ENCODE data around the gene CCIN.

CCIN gene

GRCh38 chr9:36169166-36169565 lies at the start of gene CCIN:
Gene CCIN (plus strand): TSS chr9:36169388. CDS start chr9:36169503, 115 bp downstream.
- TF ChIP-seq, protein P1, sequence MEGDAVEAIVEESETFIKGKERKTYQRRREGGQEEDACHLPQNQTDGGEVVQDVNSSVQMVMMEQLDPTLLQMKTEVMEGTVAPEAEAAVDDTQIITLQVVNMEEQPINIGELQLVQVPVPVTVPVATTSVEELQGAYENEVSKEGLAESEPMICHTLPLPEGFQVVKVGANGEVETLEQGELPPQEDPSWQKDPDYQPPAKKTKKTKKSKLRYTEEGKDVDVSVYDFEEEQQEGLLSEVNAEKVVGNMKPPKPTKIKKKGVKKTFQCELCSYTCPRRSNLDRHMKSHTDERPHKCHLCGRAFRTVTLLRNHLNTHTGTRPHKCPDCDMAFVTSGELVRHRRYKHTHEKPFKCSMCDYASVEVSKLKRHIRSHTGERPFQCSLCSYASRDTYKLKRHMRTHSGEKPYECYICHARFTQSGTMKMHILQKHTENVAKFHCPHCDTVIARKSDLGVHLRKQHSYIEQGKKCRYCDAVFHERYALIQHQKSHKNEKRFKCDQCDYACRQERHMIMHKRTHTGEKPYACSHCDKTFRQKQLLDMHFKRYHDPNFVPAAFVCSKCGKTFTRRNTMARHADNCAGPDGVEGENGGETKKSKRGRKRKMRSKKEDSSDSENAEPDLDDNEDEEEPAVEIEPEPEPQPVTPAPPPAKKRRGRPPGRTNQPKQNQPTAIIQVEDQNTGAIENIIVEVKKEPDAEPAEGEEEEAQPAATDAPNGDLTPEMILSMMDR (IDR thresholded peaks at IDR 0.05) = no peak
- no peak within 1 kb of the TSS for H3K4me3 Mint-ChIP-seq

DNA sequence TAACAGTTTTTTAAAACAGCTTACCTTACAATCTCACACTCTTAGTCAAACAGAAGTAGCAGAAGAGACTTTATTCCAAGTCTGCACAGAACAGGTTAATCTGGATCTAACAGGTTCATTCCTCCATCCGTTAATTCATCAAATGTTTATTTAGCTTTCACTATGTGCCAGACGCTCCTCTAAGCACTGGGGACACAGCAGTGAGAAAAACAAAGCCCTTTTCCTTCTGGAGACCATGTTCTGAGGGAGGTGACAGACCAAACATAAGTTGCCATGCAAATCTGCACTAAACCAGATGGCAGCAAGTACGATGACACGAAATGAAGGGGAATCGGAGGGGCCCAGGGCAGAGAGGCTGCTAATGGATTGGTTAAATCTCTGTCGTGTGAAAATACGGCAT lies 49.7 kb upstream of the CCIN start:
- TF ChIP-seq, protein P1 (IDR thresholded peaks at IDR 0.05) = no peak
- Mint-ChIP-seq H3K4me1 (peaks cover 11% of the 10 kb centered on the region), H3K9me3 (no peaks in the 10 kb centered on the region), H3K27ac (no peak overlapping the region), H3K27me3 (ENCODE audit: low read depth, poor library complexity) (peaks cover 5% of the 10 kb centered on the region), H3K36me3 (ENCODE audit: low read depth) (peaks cover 39% of the 10 kb centered on the region), H3K4me3 (no peak overlapping the region)
- no peak for DNase-seq

More at GRCh38 chr9:36169166-36169565, at the start of gene CCIN:
- Mint-ChIP-seq H3K9me3 (no peaks in the 10 kb centered on the region), H3K4me1 (peaks cover 32% of the 10 kb centered on the region), H3K27ac (no peak within 1 kb of the TSS), H3K36me3 (ENCODE audit: low read depth) (no peaks in the 10 kb centered on the region), H3K27me3 (ENCODE audit: low read depth, poor library complexity) (no peaks in the 10 kb centered on the region)
- no peak for DNase-seq

DNA sequence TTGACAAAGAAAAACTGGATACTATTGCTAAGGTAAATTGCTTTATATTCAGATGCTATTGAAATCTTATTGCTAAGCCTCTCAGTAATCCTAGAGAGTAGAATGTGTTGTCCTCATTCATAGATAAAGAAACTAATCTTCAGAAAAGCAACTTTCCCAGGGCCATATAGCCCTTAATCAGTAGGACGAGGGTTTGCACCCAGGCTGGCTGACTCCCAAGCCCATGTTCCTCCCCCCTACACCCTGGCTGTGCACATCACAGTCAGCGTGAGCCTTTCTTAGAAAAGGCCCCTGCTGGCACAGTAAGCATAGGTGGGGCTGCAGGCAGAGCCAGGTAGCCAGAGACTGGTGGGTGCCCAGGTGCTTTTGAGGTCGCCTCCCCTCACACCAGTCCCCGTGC lies 48.5 kb upstream of the CCIN start:
- peaks cover 39% of the 10 kb centered on the region for H3K36me3 Mint-ChIP-seq (ENCODE audit: low read depth)
- peaks cover 18% of the 10 kb centered on the region for H3K4me1 Mint-ChIP-seq
- TF ChIP-seq, protein P1 (IDR thresholded peaks at IDR 0.05) = no peak
- H3K4me3 Mint-ChIP-seq = no peak overlapping the region
- peaks cover 7% of the 10 kb centered on the region for H3K27me3 Mint-ChIP-seq (ENCODE audit: low read depth, poor library complexity)
- H3K9me3 Mint-ChIP-seq = no peaks in the 10 kb centered on the region
- no peak overlapping the region for H3K27ac Mint-ChIP-seq
- no peak for DNase-seq

DNA sequence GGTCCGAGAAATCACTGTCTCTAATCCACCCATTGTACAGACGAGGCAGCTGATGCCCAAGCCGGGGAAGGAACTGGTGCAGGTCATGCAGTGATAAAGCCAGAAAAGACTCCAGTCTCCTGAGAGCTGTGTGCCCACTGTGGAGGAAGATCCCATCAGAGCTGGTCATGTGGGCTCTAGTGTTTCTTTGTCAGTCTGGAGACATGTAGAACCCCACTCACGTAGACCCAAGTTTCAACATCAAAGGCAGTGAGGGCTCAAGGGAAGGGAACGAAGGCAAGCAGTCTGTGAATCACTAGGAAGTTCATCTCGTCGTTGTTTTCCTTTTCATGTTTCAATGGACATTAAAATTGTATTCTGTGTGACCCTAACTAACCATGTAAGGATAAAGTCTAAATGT lies 47.2 kb upstream of the CCIN start:
- Mint-ChIP-seq H3K4me1 (peaks cover 26% of the 10 kb centered on the region), H3K27me3 (ENCODE audit: low read depth, poor library complexity) (peaks cover 7% of the 10 kb centered on the region), H3K27ac (no peak overlapping the region), H3K4me3 (no peak overlapping the region), H3K36me3 (ENCODE audit: low read depth) (peaks cover 37% of the 10 kb centered on the region), H3K9me3 (no peaks in the 10 kb centered on the region)
- TF ChIP-seq, protein P1 (IDR thresholded peaks at IDR 0.05) = no peak
- no peak for DNase-seq

GRCh38 chr9:36123515-36123914 lies 45.7 kb upstream of the CCIN start:
- H3K4me1 Mint-ChIP-seq = peaks cover 19% of the 10 kb centered on the region
- H3K4me3 Mint-ChIP-seq = no peak overlapping the region
- peaks cover 26% of the 10 kb centered on the region for H3K36me3 Mint-ChIP-seq (ENCODE audit: low read depth)
- H3K27ac Mint-ChIP-seq = no peak overlapping the region
- no peak for DNase-seq
- H3K27me3 Mint-ChIP-seq (ENCODE audit: low read depth, poor library complexity) = peaks cover 6% of the 10 kb centered on the region
- H3K9me3 Mint-ChIP-seq = no peaks in the 10 kb centered on the region
- TF ChIP-seq, protein P1 (IDR thresholded peaks at IDR 0.05) = no peak

DNA sequence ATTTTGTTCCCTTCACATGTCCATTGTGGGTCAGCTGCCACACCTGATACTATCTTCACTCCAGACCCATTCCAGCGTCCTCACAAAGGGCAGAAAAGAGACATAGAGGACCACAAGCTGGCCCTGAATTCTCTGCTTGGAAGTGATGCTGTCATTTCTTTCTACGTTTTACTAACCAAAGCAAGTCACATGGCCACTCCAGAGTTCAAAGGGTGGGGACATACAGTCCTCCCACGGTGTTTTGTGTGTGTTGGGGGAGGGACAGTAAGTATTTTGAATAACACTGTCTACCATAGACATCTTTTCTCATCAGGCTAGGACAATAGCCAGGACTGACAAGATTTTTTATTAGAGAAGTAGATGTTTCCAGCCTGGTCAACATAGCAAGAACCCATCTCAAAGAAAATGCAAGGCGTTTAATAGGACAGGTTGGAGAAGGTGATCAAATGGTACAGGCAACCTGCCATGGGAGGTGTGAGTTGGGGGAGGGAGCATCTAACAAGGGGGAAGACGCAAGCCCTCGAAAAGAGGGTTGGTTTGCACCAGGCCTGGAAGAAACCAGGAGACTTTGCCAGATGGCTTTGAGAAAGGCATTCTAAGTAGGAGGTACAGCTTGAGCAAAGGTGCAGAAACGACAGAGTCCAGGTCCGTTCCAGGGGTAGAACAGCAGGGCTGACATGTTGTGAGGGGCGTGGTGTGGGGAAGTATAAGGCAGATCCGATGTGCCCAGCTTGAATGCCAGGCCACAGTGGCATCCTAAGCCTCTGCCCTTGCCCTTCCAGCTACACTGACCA lies 43.9 kb upstream of the CCIN start:
- DNase-seq = no peak
- Mint-ChIP-seq H3K9me3 (no peaks in the 10 kb centered on the region), H3K36me3 (ENCODE audit: low read depth) (peaks cover 21% of the 10 kb centered on the region), H3K4me1 (peaks cover 15% of the 10 kb centered on the region), H3K27ac (no peak overlapping the region), H3K27me3 (ENCODE audit: low read depth, poor library complexity) (peaks cover 11% of the 10 kb centered on the region), H3K4me3 (no peak overlapping the region)
- TF ChIP-seq, protein P1 (IDR thresholded peaks at IDR 0.05) = no peak

Data from nephron progenitor cell (in vitro differentiated cells).